HFFc6 (cell line): ENCODE results near the gene JAKMIP3. TPM values are rescaled to one million over a fixed set of nuclear protein-coding genes. Genes with fewer than 3 reads are reported as not detected.

Experiments
- DNase-seq: peaks from one replicate; pipeline ENCODE4 v3.0.0-alpha.2; 2018
- H3K27ac Mint-ChIP-seq: 2 replicates; pipeline ENCODE4 v1.8.0; 2020; ENCODE audit warnings: mild to moderate bottlenecking, mixed read lengths
- H3K27me3 Mint-ChIP-seq: 2 replicates; pipeline ENCODE4 v1.8.0; 2021; ENCODE audit warnings: mild to moderate bottlenecking, moderate library complexity, mixed read lengths; ENCODE audit not compliant: insufficient read depth
- H3K36me3 Mint-ChIP-seq: 2 replicates; pipeline ENCODE4 v1.8.0; 2021; ENCODE audit warnings: low read depth, mixed read lengths
- H3K4me1 Mint-ChIP-seq: 2 replicates; pipeline ENCODE4 v1.8.0; 2020; ENCODE audit warnings: low read depth, mixed read lengths
- H3K4me3 Mint-ChIP-seq: 2 replicates; pipeline ENCODE4 v1.8.0; 2020; ENCODE audit warnings: mild to moderate bottlenecking, moderate library complexity, mixed read lengths
- H3K9me3 Mint-ChIP-seq: 2 replicates; pipeline ENCODE4 v1.8.0; 2020; ENCODE audit warnings: mild to moderate bottlenecking, mixed read lengths
- CTCF ChIP-seq: fragments of 200-600 bp; sonication (generic); IDR thresholded peaks from 2 replicates; pipeline ENCODE4 v1.5.0; 2021; ENCODE audit warnings: antibody characterized with exemption, mild to moderate bottlenecking
- total RNA-seq, 6 experiments: library from RNA; stranded (reverse); fragmentation: NEBNext Ultra II Directional; extraction: Animal tissue kit (Norgen Biotek cat#: 25700); gene quantifications; 2 replicates in 1 of 6; 3 replicates in 5 of 6; pipeline ENCODE4 v1.2.3, GENCODE V29; 2021

JAKMIP3 gene
- total RNA-seq, 6 experiments from 2014 or later, result 0.05 to 0.19 (median 0.13) TPM

- no peaks in the 10 kb centered on the region for H3K4me1 Mint-ChIP-seq
- no peak for DNase-seq
- H3K36me3 Mint-ChIP-seq, result no peaks in the 10 kb centered on the region
- TF ChIP-seq CTCF, result no peak
- no peaks in the 10 kb centered on the region for H3K9me3 Mint-ChIP-seq
- H3K27ac Mint-ChIP-seq, result no peak overlapping the region
- H3K4me3 Mint-ChIP-seq, result no peak overlapping the region
- peaks cover 22% of the 10 kb centered on the region for H3K27me3 Mint-ChIP-seq
These were observed 38.3 kb downstream of the JAKMIP3 start for GRCh38 chr10:132104062-132104461.

GRCh38 chr10:132104471-132105301, 38.9 kb downstream of the JAKMIP3 start:
- no peak overlapping the region for H3K4me3 Mint-ChIP-seq
- H3K27ac Mint-ChIP-seq, result no peak overlapping the region
- H3K4me1 Mint-ChIP-seq, result no peaks in the 10 kb centered on the region
- no peaks in the 10 kb centered on the region for H3K36me3 Mint-ChIP-seq
- no peaks in the 10 kb centered on the region for H3K9me3 Mint-ChIP-seq
- no peak for DNase-seq
- no peak for TF ChIP-seq CTCF
- H3K27me3 Mint-ChIP-seq, result peaks cover 17% of the 10 kb centered on the region

GRCh38 chr10:132105302-132105995, 39.7 kb downstream of the JAKMIP3 start:
- TF ChIP-seq CTCF, result no peak
- no peak overlapping the region for H3K27ac Mint-ChIP-seq
- H3K4me3 Mint-ChIP-seq, result no peak overlapping the region
- DNase-seq, result no peak
- H3K4me1 Mint-ChIP-seq, result no peaks in the 10 kb centered on the region
- H3K36me3 Mint-ChIP-seq, result no peaks in the 10 kb centered on the region
- H3K27me3 Mint-ChIP-seq, result peaks cover 17% of the 10 kb centered on the region
- H3K9me3 Mint-ChIP-seq, result no peaks in the 10 kb centered on the region

GRCh38 chr10:132106431-132106830, 40.7 kb downstream of the JAKMIP3 start:
- Mint-ChIP-seq H3K27me3 (peaks cover 15% of the 10 kb centered on the region), H3K9me3 (no peaks in the 10 kb centered on the region), H3K4me3 (no peak overlapping the region), H3K4me1 (no peaks in the 10 kb centered on the region), H3K27ac (no peak overlapping the region), H3K36me3 (no peaks in the 10 kb centered on the region)
- no peak for TF ChIP-seq CTCF
- DNase-seq, result no peak

GRCh38 chr10:132107186-132107948, 41.6 kb downstream of the JAKMIP3 start:
- Mint-ChIP-seq H3K27me3 (peaks cover 9% of the 10 kb centered on the region), H3K4me1 (no peaks in the 10 kb centered on the region), H3K9me3 (no peaks in the 10 kb centered on the region), H3K27ac (no peak overlapping the region), H3K36me3 (no peaks in the 10 kb centered on the region), H3K4me3 (no peak overlapping the region)
- no peak for DNase-seq
- TF ChIP-seq CTCF, result no peak
